Mesenchymal stem cell (in vitro differentiated cells and primary cell): ENCODE data around the gene TEKTIP1.

Experiments used
- DNase-seq: peaks from one replicate; pipeline ENCODE4 v3.0.0-alpha.2; 2013
- H2AFZ ChIP-seq: one replicate; pipeline ENCODE4 v1.6.1; 2013; ENCODE audit warnings: low read depth, mild to moderate bottlenecking, control low read depth, inconsistent platforms, low read length, moderate library complexity
- H2AK5ac ChIP-seq: 2 replicates; pipeline ENCODE4 v1.6.1; 2013; ENCODE audit warnings: low read length, moderate library complexity, mild to moderate bottlenecking, inconsistent platforms; ENCODE audit not compliant: severe bottlenecking
- H2BK120ac ChIP-seq: one replicate; pipeline ENCODE4 v1.6.1; 2013; ENCODE audit warnings: low read depth, mild to moderate bottlenecking, inconsistent platforms, low read length, moderate library complexity
- H2BK12ac ChIP-seq, 2 experiments: one replicate each; pipeline ENCODE4 v1.6.1; 2013; ENCODE audit warnings: inconsistent platforms in 2 of 2, low read length in 2 of 2, mild to moderate bottlenecking in 2 of 2, moderate library complexity in 2 of 2, control low read depth in 1 of 2
- H2BK15ac ChIP-seq: one replicate; pipeline ENCODE4 v1.6.1; 2013; ENCODE audit warnings: mild to moderate bottlenecking, low read depth, inconsistent platforms; ENCODE audit not compliant: poor library complexity, severe bottlenecking
- H2BK5ac ChIP-seq: 2 replicates; pipeline ENCODE4 v1.6.1; 2013; ENCODE audit warnings: low read depth, mild to moderate bottlenecking, low read length, control low read depth, inconsistent platforms; ENCODE audit not compliant: poor library complexity, severe bottlenecking
- H3K14ac ChIP-seq, 2 experiments: one replicate each; pipeline ENCODE4 v1.6.1; 2013; ENCODE audit warnings: inconsistent platforms in 2 of 2, low read length in 2 of 2, control low read depth in 1 of 2, mild to moderate bottlenecking in 1 of 2, moderate library complexity in 1 of 2
- H3K18ac ChIP-seq, 2 experiments: one replicate each; pipeline ENCODE4 v1.6.1; 2013; ENCODE audit warnings: inconsistent platforms in 2 of 2, low read length in 2 of 2, control low read depth in 1 of 2, low read depth in 1 of 2, mild to moderate bottlenecking in 1 of 2
- H3K23ac ChIP-seq, 2 experiments: one replicate each; pipeline ENCODE4 v1.6.1; 2013; ENCODE audit warnings: inconsistent platforms in 2 of 2, low read length in 2 of 2, mild to moderate bottlenecking in 2 of 2, moderate library complexity in 2 of 2, control low read depth in 1 of 2
- H3K27ac ChIP-seq: 2 replicates; pipeline ENCODE4 v1.5.1; 2013; ENCODE audit warnings: mild to moderate bottlenecking, moderate library complexity, low read length, control low read depth, inconsistent platforms; ENCODE audit not compliant: poor library complexity, severe bottlenecking
- H3K27me3 ChIP-seq, 2 experiments: 2 replicates each; pipeline versions ENCODE4 v1.6.1 to v1.7.0; 2013; ENCODE audit warnings: low read length in 2 of 2, mild to moderate bottlenecking in 2 of 2, moderate library complexity in 2 of 2, control low read depth in 1 of 2, inconsistent platforms in 1 of 2; ENCODE audit not compliant: control insufficient read depth in 1 of 2, insufficient read depth in 1 of 2
- H3K36me3 ChIP-seq, 2 experiments: 2 replicates each; pipeline versions ENCODE4 v1.6.1 to v1.7.0; 2013; ENCODE audit warnings: low read length in 2 of 2, control low read depth in 1 of 2, inconsistent platforms in 1 of 2, low read depth in 1 of 2, mild to moderate bottlenecking in 1 of 2; ENCODE audit not compliant: insufficient read depth in 2 of 2, control insufficient read depth in 1 of 2
- H3K4ac ChIP-seq, 2 experiments: one replicate each; pipeline ENCODE4 v1.6.1; 2013; ENCODE audit warnings: inconsistent platforms in 2 of 2, low read length in 2 of 2, mild to moderate bottlenecking in 2 of 2, moderate library complexity in 2 of 2, control low read depth in 1 of 2, low read depth in 1 of 2
- H3K4me1 ChIP-seq: 2 replicates; pipeline ENCODE4 v1.6.1; 2013; ENCODE audit warnings: low read depth, low read length, control low read depth; ENCODE audit not compliant: control insufficient read depth, insufficient read depth
- H3K4me2 ChIP-seq: 2 replicates; pipeline ENCODE4 v1.6.1; 2013; ENCODE audit warnings: low read length, mild to moderate bottlenecking, inconsistent platforms; ENCODE audit not compliant: poor library complexity, severe bottlenecking
- H3K4me3 ChIP-seq, 2 experiments: 2 replicates each; pipeline versions ENCODE4 v1.5.1 to v1.7.0; 2013; ENCODE audit warnings: low read length in 2 of 2, mild to moderate bottlenecking in 2 of 2, control low read depth in 1 of 2, low read depth in 1 of 2; ENCODE audit not compliant: insufficient read depth in 1 of 2
- H3K79me1 ChIP-seq: replicated peaks from 2 replicates; pipeline ENCODE4 v1.6.1; 2013; ENCODE audit warnings: mild to moderate bottlenecking, control low read depth, low read length, inconsistent platforms; ENCODE audit not compliant: poor library complexity, severe bottlenecking
- H3K9ac ChIP-seq: 2 replicates; pipeline ENCODE4 v1.7.0; 2013; ENCODE audit warnings: mild to moderate bottlenecking, low read length, moderate library complexity
- H3K9me3 ChIP-seq: 2 replicates; pipeline ENCODE4 v1.7.0; 2013; ENCODE audit warnings: mild to moderate bottlenecking, low read length; ENCODE audit not compliant: control insufficient read depth
- H4K8ac ChIP-seq: one replicate; pipeline ENCODE4 v1.6.1; 2013; ENCODE audit warnings: inconsistent platforms, mild to moderate bottlenecking, low read length, moderate library complexity
- H4K91ac ChIP-seq: one replicate; pipeline ENCODE4 v1.6.1; 2013; ENCODE audit warnings: mild to moderate bottlenecking, low read length, inconsistent platforms
- WGBS: methylation state at CpG from one replicate; pipeline ENCODE4 v1.1.7; 2013; ENCODE audit warnings: mixed read lengths; 5-methylcytosine and 5-hydroxymethylcytosine counted together

TEKTIP1 gene

DNA sequence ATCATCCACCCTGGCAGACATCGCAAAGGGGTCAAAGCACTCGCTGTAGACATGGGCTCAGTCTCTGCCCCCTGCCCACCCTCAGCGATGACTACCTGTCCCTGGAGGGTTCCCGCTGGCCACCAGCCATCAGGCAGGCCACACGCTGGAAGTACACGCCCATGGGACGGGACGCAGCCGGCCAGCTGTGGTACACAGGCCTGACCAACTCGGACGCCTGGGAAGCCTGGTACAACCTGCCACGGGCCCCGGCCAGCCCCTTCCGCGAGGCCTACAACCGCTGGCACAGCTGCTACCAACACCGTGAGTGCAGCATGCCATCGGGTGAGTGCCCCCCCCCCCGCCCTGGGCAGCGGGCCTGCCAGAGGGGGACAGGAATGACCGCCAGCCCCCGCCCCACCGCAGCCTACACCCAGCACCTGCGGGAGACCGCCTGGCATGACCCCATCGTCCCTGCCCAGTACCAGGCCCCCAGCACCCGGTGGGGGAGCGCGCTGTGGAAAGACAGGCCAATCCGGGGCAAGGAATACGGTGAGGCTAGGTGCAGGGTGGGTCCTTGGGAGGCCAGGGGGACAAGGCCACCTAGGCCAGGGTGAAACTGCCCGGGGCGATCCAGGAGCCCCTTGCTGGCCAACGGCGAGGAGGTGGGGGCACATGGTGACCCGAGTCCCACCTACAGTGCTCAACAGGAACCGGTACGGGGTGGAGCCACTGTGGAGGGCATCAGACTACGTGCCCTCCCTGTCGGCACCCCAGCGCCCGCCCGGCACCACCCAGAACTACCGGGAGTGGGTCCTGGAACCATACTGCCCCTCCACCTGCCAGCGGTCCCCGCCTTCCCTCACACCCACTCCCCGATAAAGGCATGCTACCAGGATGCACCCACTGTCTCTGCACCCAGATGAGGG is 4.4 kb downstream of the TEKTIP1 start:
- no peak overlapping the region for H3K27ac ChIP-seq
- no peak overlapping the region for H2BK12ac ChIP-seq
- H3K4me1 ChIP-seq: peaks cover 13% of the 10 kb centered on the region
- no peaks in the 10 kb centered on the region for H3K27me3 ChIP-seq
- no peak overlapping the region for H3K4me2 ChIP-seq
- no peak for DNase-seq
- H3K4ac ChIP-seq: no peak overlapping the region
- no peak overlapping the region for H3K4me3 ChIP-seq
- H3K36me3 ChIP-seq: peaks cover 33 to 69% of the 10 kb centered on the region in 2 experiments
- H3K23ac ChIP-seq: no peak overlapping the region
- no peak overlapping the region for H2BK120ac ChIP-seq
- no peak overlapping the region for H3K9ac ChIP-seq
- H3K18ac ChIP-seq: no peak overlapping the region
- no peaks in the 10 kb centered on the region for H3K9me3 ChIP-seq
- no peak overlapping the region for H2BK15ac ChIP-seq
- no peak overlapping the region for H2AFZ ChIP-seq
- no peak overlapping the region for H2BK5ac ChIP-seq
- 94% methylated on average over 47 of the region's 47 CpGs for WGBS
- no peak overlapping the region for H3K14ac ChIP-seq
- H4K8ac ChIP-seq: no peak overlapping the region
- H2AK5ac ChIP-seq: no peak overlapping the region
- no peak overlapping the region for H4K91ac ChIP-seq
- H3K79me1 ChIP-seq: peaks cover 25% of the 10 kb centered on the region

DNA sequence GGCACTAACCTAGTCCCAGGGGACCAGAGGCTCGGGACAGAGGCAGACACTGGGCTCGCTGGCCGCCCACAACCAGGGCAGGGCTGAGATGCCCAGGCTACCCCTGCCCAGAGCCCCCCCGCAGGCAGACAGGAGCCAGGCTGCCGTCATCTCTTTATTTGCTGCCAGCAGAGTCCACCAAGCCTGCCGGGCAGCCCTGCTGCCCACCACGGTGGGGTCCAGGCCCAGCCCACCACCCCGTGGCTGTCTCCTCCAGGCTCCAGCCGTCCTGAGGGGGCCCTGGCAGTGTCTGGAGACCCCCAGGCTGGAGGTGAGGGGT is 5.0 kb downstream of the TEKTIP1 start:
- no peaks in the 10 kb centered on the region for H3K9me3 ChIP-seq
- no peak overlapping the region for H2BK5ac ChIP-seq
- no peak overlapping the region for H3K4me2 ChIP-seq
- peaks cover 32 to 69% of the 10 kb centered on the region in 2 experiments for H3K36me3 ChIP-seq
- H3K9ac ChIP-seq: no peak overlapping the region
- no peak overlapping the region for H2AFZ ChIP-seq
- whole genome bisulfite sequencing: 98% methylated on average over 9 of the region's 9 CpGs
- H3K4ac ChIP-seq: no peak overlapping the region
- H3K4me1 ChIP-seq: peaks cover 11% of the 10 kb centered on the region
- H3K18ac ChIP-seq: no peak overlapping the region
- H3K4me3 ChIP-seq: no peak overlapping the region
- DNase-seq: no peak
- no peaks in the 10 kb centered on the region for H3K27me3 ChIP-seq
- H4K8ac ChIP-seq: no peak overlapping the region
- H2AK5ac ChIP-seq: no peak overlapping the region
- no peak overlapping the region for H4K91ac ChIP-seq
- H3K79me1 ChIP-seq: peaks cover 25% of the 10 kb centered on the region
- no peak overlapping the region for H2BK120ac ChIP-seq
- no peak overlapping the region for H3K27ac ChIP-seq
- H2BK15ac ChIP-seq: no peak overlapping the region
- H3K14ac ChIP-seq: no peak overlapping the region
- no peak overlapping the region for H3K23ac ChIP-seq
- H2BK12ac ChIP-seq: no peak overlapping the region

DNA sequence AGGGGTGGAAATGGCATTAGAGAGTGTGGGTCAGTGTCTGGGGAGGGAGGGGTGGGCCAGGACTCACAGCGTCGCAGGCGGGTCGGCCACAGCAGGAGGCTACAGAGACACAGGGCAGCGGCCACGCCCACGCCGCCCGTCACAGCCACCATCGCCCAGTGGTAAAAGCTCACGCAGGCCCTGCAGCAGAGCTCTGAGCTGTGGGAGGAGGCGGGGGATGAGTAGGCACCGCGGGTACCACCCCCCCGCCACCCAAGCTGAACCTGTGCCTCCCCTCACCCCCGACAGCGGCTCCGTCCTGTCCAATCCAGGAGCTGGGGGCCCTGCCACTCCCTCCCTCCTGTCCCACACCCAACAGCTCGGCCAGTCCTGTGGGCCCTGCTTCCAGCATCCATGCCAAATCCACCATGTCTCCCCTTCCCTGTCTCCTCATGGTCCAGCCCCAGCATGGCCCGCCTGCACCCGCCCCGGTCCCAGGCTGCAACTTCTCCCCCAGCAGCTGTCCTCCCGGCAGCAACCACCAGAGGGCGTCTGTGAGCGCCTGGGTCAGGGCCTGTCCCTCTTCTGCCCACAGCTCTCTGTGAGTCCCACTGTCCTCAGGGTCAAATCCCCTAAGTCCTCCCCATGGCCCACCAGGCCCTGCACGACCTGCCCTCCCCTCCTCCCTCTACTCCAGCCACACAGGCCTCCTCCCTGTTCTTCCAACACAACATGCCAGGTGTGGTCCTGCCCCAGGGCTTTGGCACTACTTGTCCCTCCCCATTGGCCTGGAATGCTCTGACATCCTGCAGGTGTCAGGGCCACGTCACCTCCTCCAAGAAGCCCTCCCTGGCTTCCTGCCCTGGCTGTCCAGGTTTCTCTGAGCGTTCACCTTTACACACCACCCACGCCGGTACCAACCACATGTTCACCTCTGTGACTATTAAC is 6.0 kb downstream of the TEKTIP1 start:
- no peaks in the 10 kb centered on the region for H3K27me3 ChIP-seq
- no peak overlapping the region for H2BK120ac ChIP-seq
- no peak overlapping the region for H3K4ac ChIP-seq
- no peak overlapping the region for H3K14ac ChIP-seq
- peaks cover 11% of the 10 kb centered on the region for H3K4me1 ChIP-seq
- no peak overlapping the region for H2BK15ac ChIP-seq
- H3K9me3 ChIP-seq: no peaks in the 10 kb centered on the region
- no peak overlapping the region for H4K91ac ChIP-seq
- no peak overlapping the region for H2AFZ ChIP-seq
- H4K8ac ChIP-seq: no peak overlapping the region
- no peak overlapping the region for H3K18ac ChIP-seq
- DNase-seq: peak; percentile 62
- peak overlapping the region in 1 of 2 experiments; percentile 48 for H3K23ac ChIP-seq
- H3K27ac ChIP-seq: no peak overlapping the region
- H2BK12ac ChIP-seq: peak overlapping the region in 1 of 2 experiments; percentile 9
- no peak overlapping the region for H3K9ac ChIP-seq
- peaks cover 27 to 71% of the 10 kb centered on the region in 2 experiments for H3K36me3 ChIP-seq
- WGBS: 63% methylated on average over 29 of the region's 30 CpGs
- H3K4me2 ChIP-seq: no peak overlapping the region
- H3K79me1 ChIP-seq: peaks cover 25% of the 10 kb centered on the region
- H2BK5ac ChIP-seq: no peak overlapping the region
- H3K4me3 ChIP-seq: no peak overlapping the region
- no peak overlapping the region for H2AK5ac ChIP-seq

DNA sequence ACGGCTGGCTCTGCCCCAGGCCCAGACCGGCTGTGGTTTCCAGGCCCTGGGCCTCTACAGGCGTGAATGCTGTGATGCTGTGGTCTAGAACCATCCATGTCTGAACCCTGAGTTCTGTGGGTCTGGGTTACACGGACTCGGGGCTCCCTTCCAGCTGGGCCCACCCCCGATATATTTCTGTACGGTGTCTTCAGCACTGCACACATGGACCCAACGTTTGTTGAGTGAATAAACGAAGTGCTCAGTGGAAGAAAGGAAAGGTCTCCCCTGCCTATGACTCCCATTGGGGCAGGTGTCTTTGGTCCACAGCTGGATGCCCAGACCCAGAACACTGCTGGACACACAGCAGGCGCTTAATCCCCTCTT is 6.7 kb downstream of the TEKTIP1 start:
- Histone ChIP-seq H3K9ac (no peak overlapping the region), H2BK12ac (no peak overlapping the region), H3K18ac (no peak overlapping the region), H3K4ac (no peak overlapping the region), H3K27ac (no peak overlapping the region), H3K4me1 (peaks cover 11% of the 10 kb centered on the region), H3K27me3 (no peaks in the 10 kb centered on the region), H3K14ac (no peak overlapping the region), H2AK5ac (no peak overlapping the region), H3K79me1 (peaks cover 25% of the 10 kb centered on the region), H2AFZ (no peak overlapping the region), H4K8ac (no peak overlapping the region), H3K36me3 (peaks cover 27 to 76% of the 10 kb centered on the region in 2 experiments), H2BK15ac (no peak overlapping the region), H4K91ac (no peak overlapping the region), H2BK5ac (no peak overlapping the region), H2BK120ac (no peak overlapping the region), H3K4me3 (no peak overlapping the region), H3K23ac (no peak overlapping the region), H3K4me2 (no peak overlapping the region), H3K9me3 (no peaks in the 10 kb centered on the region)
- 87% methylated on average over 10 of the region's 10 CpGs for WGBS
- DNase-seq: no peak
